ENCODE measurements around the gene TTC16. TPM values are rescaled to one million over a fixed set of nuclear protein-coding genes. Genes with fewer than 3 reads are reported as not detected.

TTC16 gene
- total RNA-seq, 6 donors from 2014 or later: 0.29 to 9.4 (median 3.1) TPM

GRCh38 chr9:127751269-127752054, 35.6 kb downstream of the TTC16 start:
- TF ChIP-seq EP300 (IDR thresholded peaks at IDR 0.05) (no peak), CTCF (IDR thresholded peaks at IDR 0.05) (no peak), POLR2A (IDR thresholded peaks at IDR 0.05) (no peak), POLR2AphosphoS5 (IDR thresholded peaks at IDR 0.05) (no peak)
- ATAC-seq (ENCODE audit: low FRiP score in 2 of 2) (no peak), DNase-seq (no peak)
- Histone ChIP-seq H3K4me1 (peaks cover 4 to 17% (median 12%) of the 10 kb centered on the region in 4 donors), H3K4me3 (no peak overlapping the region), H3K9me3 (no peaks in the 10 kb centered on the region), H3K36me3 (peaks cover 0 to 74% (median 50%) of the 10 kb centered on the region in 4 donors), H3K27me3 (peaks cover 0 to 16% (median 4%) of the 10 kb centered on the region in 4 donors), H3K27ac (no peak overlapping the region)
- WGBS, 2 donors: 47 to 56% methylated on average over 10 of the region's 10 CpGs

GRCh38 chr9:127753148-127753547, 37.3 kb downstream of the TTC16 start:
- no peak for DNase-seq
- Histone ChIP-seq H3K27ac (peak overlapping the region in 2 of 4 donors; percentile 87 to 89), H3K27me3 (peaks cover 0 to 16% (median 4%) of the 10 kb centered on the region in 4 donors), H3K9me3 (no peaks in the 10 kb centered on the region), H3K36me3 (peaks cover 0 to 62% (median 40%) of the 10 kb centered on the region in 4 donors), H3K4me1 (peaks cover 4 to 21% (median 14%) of the 10 kb centered on the region in 4 donors), H3K4me3 (no peak overlapping the region)
- WGBS, 2 donors: 76 to 84% methylated on average over 7 to 8 of the region's 8 CpGs
- TF ChIP-seq EP300 (IDR thresholded peaks at IDR 0.05) (no peak), CTCF (IDR thresholded peaks at IDR 0.05) (no peak), POLR2AphosphoS5 (IDR thresholded peaks at IDR 0.05) (no peak), POLR2A (IDR thresholded peaks at IDR 0.05) (no peak)
- no peak for ATAC-seq (ENCODE audit: low FRiP score in 2 of 2)

GRCh38 chr9:127753622-127754021, 37.7 kb downstream of the TTC16 start:
- no peak for ATAC-seq (ENCODE audit: low FRiP score in 2 of 2)
- peak overlapping the region in 3 of 4 donors; percentile 56 to 89 (median 87) for H3K27ac ChIP-seq
- TF ChIP-seq CTCF (IDR thresholded peaks at IDR 0.05): no peak
- no peak for TF ChIP-seq POLR2A (IDR thresholded peaks at IDR 0.05)
- TF ChIP-seq EP300 (IDR thresholded peaks at IDR 0.05): no peak
- no peak for TF ChIP-seq POLR2AphosphoS5 (IDR thresholded peaks at IDR 0.05)
- peaks cover 0 to 16% (median 4%) of the 10 kb centered on the region in 4 donors for H3K27me3 ChIP-seq
- WGBS, 2 donors: 59 to 64% methylated on average over 7 to 8 of the region's 8 CpGs
- H3K36me3 ChIP-seq: peaks cover 0 to 57% (median 35%) of the 10 kb centered on the region in 4 donors
- peaks cover 4 to 26% (median 14%) of the 10 kb centered on the region in 4 donors for H3K4me1 ChIP-seq
- DNase-seq: no peak
- H3K4me3 ChIP-seq: peak overlapping the region in 1 of 4 donors; percentile 47
- H3K9me3 ChIP-seq: no peaks in the 10 kb centered on the region

GRCh38 chr9:127754099-127755060, 38.5 kb downstream of the TTC16 start:
- peaks cover 4 to 30% (median 14%) of the 10 kb centered on the region in 4 donors for H3K4me1 ChIP-seq
- peaks cover 0 to 16% (median 4%) of the 10 kb centered on the region in 4 donors for H3K27me3 ChIP-seq
- WGBS, 2 donors: 51 to 54% methylated on average over 27 to 58 of the region's 86 CpGs
- DNase-seq: peak in 1 of 2 donors; percentile 80
- H3K9me3 ChIP-seq: no peaks in the 10 kb centered on the region
- H3K36me3 ChIP-seq: peaks cover 0 to 56% (median 27%) of the 10 kb centered on the region in 4 donors
- peak overlapping the region in 3 of 4 donors; percentile 31 to 47 (median 38) for H3K4me3 ChIP-seq
- TF ChIP-seq CTCF (IDR thresholded peaks at IDR 0.05) (no peak), POLR2AphosphoS5 (IDR thresholded peaks at IDR 0.05) (no peak), POLR2A (IDR thresholded peaks at IDR 0.05) (no peak), EP300 (IDR thresholded peaks at IDR 0.05) (no peak)
- ATAC-seq (ENCODE audit: low FRiP score in 2 of 2): peak in 1 of 2 donors; percentile 23
- peak overlapping the region; percentile 56 to 89 (median 74) for H3K27ac ChIP-seq
